Airway epithelial cell (primary cell): ENCODE data around the gene TKFC. TPM values are rescaled to one million over a fixed set of nuclear protein-coding genes. Genes with fewer than 3 reads are reported as not detected.

Source experiments
- total RNA-seq: library from RNA; depleted of rRNA; stranded (reverse); fragments of >200 nt; gene quantifications from 2 replicates; pipeline ENCODE4 v1.2.3, GENCODE V29; 2015

The TKFC gene, protein sequence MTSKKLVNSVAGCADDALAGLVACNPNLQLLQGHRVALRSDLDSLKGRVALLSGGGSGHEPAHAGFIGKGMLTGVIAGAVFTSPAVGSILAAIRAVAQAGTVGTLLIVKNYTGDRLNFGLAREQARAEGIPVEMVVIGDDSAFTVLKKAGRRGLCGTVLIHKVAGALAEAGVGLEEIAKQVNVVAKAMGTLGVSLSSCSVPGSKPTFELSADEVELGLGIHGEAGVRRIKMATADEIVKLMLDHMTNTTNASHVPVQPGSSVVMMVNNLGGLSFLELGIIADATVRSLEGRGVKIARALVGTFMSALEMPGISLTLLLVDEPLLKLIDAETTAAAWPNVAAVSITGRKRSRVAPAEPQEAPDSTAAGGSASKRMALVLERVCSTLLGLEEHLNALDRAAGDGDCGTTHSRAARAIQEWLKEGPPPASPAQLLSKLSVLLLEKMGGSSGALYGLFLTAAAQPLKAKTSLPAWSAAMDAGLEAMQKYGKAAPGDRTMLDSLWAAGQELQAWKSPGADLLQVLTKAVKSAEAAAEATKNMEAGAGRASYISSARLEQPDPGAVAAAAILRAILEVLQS
- total RNA-seq = 35.8 and 36.3 TPM in 2 replicates

DNA sequence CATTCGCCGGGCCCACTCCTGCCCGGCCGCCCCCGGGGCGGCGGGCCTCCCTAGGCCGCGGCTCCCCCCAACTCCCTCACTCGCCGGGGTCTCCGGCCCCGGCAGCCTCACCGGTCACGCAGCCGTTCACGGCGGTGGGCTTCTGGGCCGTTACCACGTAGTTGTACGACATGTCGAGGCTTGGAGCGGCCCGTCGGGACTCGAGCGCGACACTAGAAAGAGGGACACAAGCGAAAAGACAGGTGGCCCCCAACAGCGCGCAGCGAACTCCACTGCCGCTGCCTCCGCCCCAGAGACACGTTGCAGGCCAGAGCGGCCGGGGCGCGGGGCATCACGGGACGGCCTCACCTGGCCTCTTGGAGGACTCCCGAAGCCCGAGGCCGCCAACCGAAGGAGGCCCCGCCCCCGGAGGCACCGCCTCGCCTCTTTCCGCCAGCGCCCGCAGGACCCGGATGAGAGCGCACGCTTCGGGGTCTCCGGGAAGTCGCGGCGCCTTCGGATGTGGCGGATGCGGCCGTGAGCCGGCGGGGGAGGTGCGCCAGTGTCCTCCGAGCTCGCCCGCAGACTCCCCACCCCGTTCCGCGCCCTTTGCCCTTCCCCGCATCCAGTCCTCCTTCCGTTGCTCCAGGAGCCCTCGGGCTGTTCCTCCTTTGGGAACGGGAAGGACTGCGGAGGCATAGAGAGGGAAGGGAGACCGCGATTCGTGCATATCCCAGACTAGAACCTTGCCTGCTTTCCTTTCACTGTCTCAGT is at the start of gene TKFC, which contains the start of gene DDB1:
TKFC (plus strand) TSS at position 432 of the 753 bp plus-strand sequence. CDS start 1,501 bp downstream, outside the sequence.
DDB1 (minus strand) TSS at position 309 of the 753 bp plus-strand sequence; CDS start at position 172, 137 bp downstream.

DNA sequence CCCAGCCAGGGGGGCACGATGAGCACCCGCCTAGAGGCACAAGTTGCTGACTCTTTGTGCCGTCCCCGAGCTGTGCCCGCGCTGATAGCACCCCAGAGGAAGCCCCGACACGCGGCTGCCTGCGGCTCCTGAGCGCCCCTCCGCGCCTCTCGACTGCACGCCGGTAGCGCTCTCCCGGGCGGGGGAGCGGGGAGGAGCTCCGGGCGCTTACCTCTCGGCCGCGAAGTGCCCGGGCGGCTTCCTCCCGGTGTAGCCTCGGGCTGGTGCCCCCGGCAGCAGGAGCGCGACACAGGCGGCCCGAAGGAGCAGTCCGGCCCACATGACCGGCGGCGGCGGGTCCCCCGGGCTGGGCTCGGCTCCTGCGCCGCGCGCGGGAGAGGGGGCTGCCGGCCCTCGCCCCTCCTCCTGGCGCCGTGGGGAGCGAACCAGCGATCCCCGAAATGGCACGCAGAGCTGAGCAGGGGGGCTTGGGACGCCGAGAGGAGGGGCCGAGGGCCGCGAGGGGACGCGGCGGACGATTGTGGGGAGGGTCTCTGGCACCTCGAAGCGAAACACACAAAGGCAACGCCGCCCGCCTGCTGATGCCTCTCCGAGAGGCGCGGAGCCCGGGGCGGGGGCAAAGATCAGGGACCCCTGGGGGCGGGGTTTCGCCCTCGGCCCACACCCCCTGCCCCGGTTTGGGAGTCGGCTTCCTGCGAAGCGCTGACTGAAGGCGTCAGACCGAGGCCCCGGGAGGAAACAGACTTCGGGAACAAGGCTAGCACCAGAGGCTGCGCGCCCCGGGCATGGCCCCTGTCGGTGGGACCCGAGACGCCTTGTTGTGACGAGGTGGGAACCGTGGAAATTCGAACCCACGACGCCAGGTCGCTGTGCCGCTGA is 38.1 kb upstream of the TKFC start, which contains the start of gene VWCE:
VWCE (minus strand) TSS at position 600 of the 879 bp plus-strand sequence; CDS start at position 321, 279 bp downstream.

DNA sequence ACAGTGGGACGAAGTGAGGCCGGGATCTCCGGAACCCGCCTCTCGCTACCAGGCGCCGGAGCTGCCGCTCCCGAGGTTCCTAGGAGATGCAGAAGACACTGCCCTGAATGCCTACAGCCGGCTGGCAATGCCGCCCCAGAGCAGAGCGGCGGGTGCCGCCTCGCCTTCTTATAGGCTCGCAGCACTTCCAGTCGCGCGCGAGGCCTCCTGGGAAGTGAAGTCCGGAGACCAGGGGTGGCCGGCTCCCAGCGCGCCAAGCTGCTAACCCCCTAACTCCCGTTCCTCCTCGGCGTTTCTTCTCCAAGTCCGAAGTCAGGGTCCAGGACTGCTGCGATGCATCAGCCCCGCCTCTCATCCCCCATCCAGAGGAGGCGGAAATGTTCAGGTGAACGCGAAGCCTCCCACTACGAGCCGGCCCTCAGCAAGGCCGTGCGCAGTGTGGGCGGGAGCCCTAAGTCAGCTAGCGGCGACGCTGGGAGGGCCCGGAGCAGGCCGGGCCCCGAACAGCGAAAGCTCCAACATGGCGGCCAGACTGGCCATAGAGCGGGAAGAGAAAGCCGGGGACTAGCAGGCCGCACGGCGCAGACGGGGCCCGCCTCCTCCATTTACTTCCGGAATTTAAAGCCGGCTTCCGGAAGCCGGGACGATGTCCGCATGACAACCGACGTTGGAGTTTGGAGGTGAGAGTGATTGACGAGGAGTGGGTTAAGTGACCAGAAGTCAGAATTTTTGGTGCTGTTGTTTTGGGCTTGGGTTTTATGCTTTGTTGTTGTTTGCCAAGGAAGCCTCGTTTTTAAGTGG is 28.9 kb downstream of the TKFC start, which contains the start of the genes CYB561A3 and TMEM138:
CYB561A3 (minus strand) TSS at position 142 of the 801 bp plus-strand sequence. CDS start 5,169 bp downstream, outside the sequence.
TMEM138 (plus strand) TSS at position 634 of the 801 bp plus-strand sequence. CDS start 2,017 bp downstream, outside the sequence.

Other genes with a start within 250 kb of the TKFC start
- not detected in 2 replicates for gene CD5, start 230.7 kb upstream of the TKFC start, total RNA-seq
- gene VPS37C, start 171.8 kb upstream of the TKFC start, total RNA-seq = 7.3 and 19.1 TPM in 2 replicates
- not detected in 2 replicates for gene PGA3, start 129.7 kb upstream of the TKFC start, total RNA-seq
- not detected in 2 replicates for gene PGA4, start 110.9 kb upstream of the TKFC start, total RNA-seq
- not detected in 2 replicates for gene PGA5, start 92.1 kb upstream of the TKFC start, total RNA-seq
- gene VWCE, start 37.9 kb upstream of the TKFC start, total RNA-seq = 0.21 TPM in 1 of 2 replicates, not detected in the other
- 145 and 181 TPM in 2 replicates for gene DDB1, start 123 bp upstream of the TKFC start, total RNA-seq
- gene CYB561A3, start 28.7 kb downstream of the TKFC start, total RNA-seq = 50.0 and 62.9 TPM in 2 replicates
- gene TMEM138, start 29.1 kb downstream of the TKFC start, total RNA-seq = 24.7 and 29.1 TPM in 2 replicates
- gene TMEM216, start 59.4 kb downstream of the TKFC start, total RNA-seq = 8.1 and 8.6 TPM in 2 replicates
- 27.7 and 34.7 TPM in 2 replicates for gene CPSF7, start 96.7 kb downstream of the TKFC start, total RNA-seq
- gene SDHAF2, start 96.9 kb downstream of the TKFC start, total RNA-seq = 29.8 and 45.3 TPM in 2 replicates
- 0.14 TPM in 1 of 2 replicates, not detected in the other for gene LRRC10B, start 175.5 kb downstream of the TKFC start, total RNA-seq
- 2.2 and 5.8 TPM in 2 replicates for gene SYT7, start 247.8 kb downstream of the TKFC start, total RNA-seq